K562 (cell line): ENCODE results near the gene PLEKHA7. TPM values are rescaled to one million over a fixed set of nuclear protein-coding genes. Genes with fewer than 3 reads are reported as not detected.

Experiments used
- ATAC-seq: fragments of 200-7000 bp; cut with Tn5 transposase; 3 replicates; pipeline ENCODE4 v1.9.1; 2020; ENCODE audit warnings: moderate library complexity
- BruUV-seq: library from RNA; stranded (reverse); fragments of 400-500 nt; replicated peaks from 2 replicates; lab custom pipeline; 2021; lab: Mats Ljungman, UMichigan
- CTCF ChIA-PET: fragments of 300-600 bp; formaldehyde crosslinking; extraction: SDS; loops from one replicate; lab custom pipeline; 2021; ENCODE audit warnings: low intra/inter-chr PET ratio; lab: Yijun Ruan, JAX
- POLR2A ChIA-PET: fragments of 300-600, 350-650 bp; sonication (Branson Sonifier 250); formaldehyde crosslinking; extraction: SDS; loops from one replicate; lab custom pipeline; 2021; ENCODE audit warnings: antibody characterized with exemption, inconsistent platforms; lab: Yijun Ruan, JAX
- DNase-seq, 4 experiments: peaks; one replicate each; pipeline versions ENCODE4 v3.0.0 to v3.0.0-alpha.2; 2011 to 2018; ENCODE audit warnings: low spot score in 3 of 4, mixed read lengths in 3 of 4; ENCODE audit errors: extremely low read depth in 1 of 4
- FAIRE-seq: peaks from 2 replicates; lab custom pipeline; 2011; peaks lifted over from hg19 to GRCh38; lab: Jason Lieb, UNC
- H2AFZ ChIP-seq: 2 replicates; pipeline ENCODE4 v1.6.0; 2011; ENCODE audit warnings: low read depth, low read length, control low read depth, inconsistent platforms
- H3K27ac ChIP-seq: fragments of 200-600 bp; 3 replicates; pipeline ENCODE4 v1.8.0; 2011; ENCODE audit warnings: low read depth, mild to moderate bottlenecking, control low read depth, inconsistent platforms, low read length, moderate library complexity, mixed read lengths; ENCODE audit errors: extremely low read depth
- H3K27me3 ChIP-seq, 2 experiments: fragments of 300-600 bp in 1 of 2; 2 replicates in 1 of 2; 3 replicates in 1 of 2; pipeline versions ENCODE4 v1.6.0 to v1.8.0; 2011; ENCODE audit warnings: inconsistent platforms in 2 of 2, low read length in 2 of 2, mild to moderate bottlenecking in 1 of 2, mixed read lengths in 1 of 2, moderate library complexity in 1 of 2; ENCODE audit not compliant: control insufficient read depth in 2 of 2, insufficient read depth in 2 of 2
- H3K36me3 ChIP-seq: fragments of 300-600 bp; 3 replicates; pipeline ENCODE4 v1.8.0; 2011; ENCODE audit warnings: mild to moderate bottlenecking, low read length, inconsistent platforms; ENCODE audit not compliant: control insufficient read depth, insufficient read depth
- H3K4me1 ChIP-seq, 2 experiments: fragments of 200-600 bp in 1 of 2; replicated peaks in 1 of 2; 2 replicates in 1 of 2; 3 replicates in 1 of 2; pipeline versions ENCODE4 v1.5.1 to v1.8.0; 2011; ENCODE audit warnings: inconsistent platforms in 2 of 2, low read length in 2 of 2, mild to moderate bottlenecking in 1 of 2, mixed read lengths in 1 of 2, moderate library complexity in 1 of 2; ENCODE audit not compliant: control insufficient read depth in 2 of 2, insufficient read depth in 2 of 2
- H3K4me2 ChIP-seq: 2 replicates; pipeline ENCODE4 v1.6.1; 2011; ENCODE audit warnings: low read length, control low read depth, inconsistent platforms, mixed read lengths; ENCODE audit not compliant: insufficient read depth
- H3K4me3 ChIP-seq: fragments of 200-600 bp; sonication (generic), shearing (Covaris generic); 2 replicates; pipeline ENCODE4 v1.5.1; 2016; ENCODE audit warnings: control low read depth, inconsistent platforms
- H3K79me2 ChIP-seq: fragments of 200-600 bp; 3 replicates; pipeline ENCODE4 v1.8.0; 2011; ENCODE audit warnings: low read length, inconsistent platforms; ENCODE audit not compliant: control insufficient read depth, insufficient read depth
- H3K9ac ChIP-seq, 2 experiments: 2 replicates each; pipeline versions ENCODE4 v1.6.0 to v1.6.1; 2011; ENCODE audit warnings: low read depth in 2 of 2, low read length in 2 of 2, control low read depth in 1 of 2, inconsistent platforms in 1 of 2, mild to moderate bottlenecking in 1 of 2, mixed read lengths in 1 of 2; ENCODE audit not compliant: insufficient read depth in 1 of 2
- H3K9me1 ChIP-seq: one replicate; pipeline ENCODE4 v1.6.0; 2011; ENCODE audit warnings: inconsistent platforms, mild to moderate bottlenecking, low read length, moderate library complexity; ENCODE audit not compliant: control insufficient read depth, insufficient read depth
- H3K9me3 ChIP-seq: replicated peaks from 2 replicates; pipeline ENCODE4 v1.5.1; 2011; ENCODE audit warnings: low read depth, low read length, inconsistent platforms; ENCODE audit not compliant: control insufficient read depth, insufficient read depth
- H4K20me1 ChIP-seq: replicated peaks from 2 replicates; pipeline ENCODE4 v1.6.1; 2011; ENCODE audit warnings: low read length, inconsistent platforms, mixed read lengths; ENCODE audit not compliant: control insufficient read depth, insufficient read depth
- GATAD2A ChIP-seq: fragments of 450-650 bp; IDR thresholded peaks from 2 replicates; pipeline ENCODE4 v1.6.1; 2017
- KLF6 ChIP-seq: fragments of 250-450 bp; sonication (Bioruptor Pico); IDR thresholded peaks from 2 replicates; pipeline ENCODE4 v1.4.0; 2020; ENCODE audit warnings: mild to moderate bottlenecking, moderate library complexity, borderline replicate concordance
- NCOA1 ChIP-seq: fragments of 450-650 bp; IDR thresholded peaks from 2 replicates; pipeline ENCODE4 v1.6.1; 2016; ENCODE audit warnings: low read depth
- NR3C1 ChIP-seq: sonication (generic); formaldehyde crosslinking; IDR thresholded peaks from 2 replicates; pipeline ENCODE4 v1.8.1; 2022; ENCODE audit warnings: missing genetic modification reagents
- PPARD ChIP-seq: fragments of 250-450 bp; sonication (Bioruptor Pico); IDR thresholded peaks from 2 replicates; pipeline ENCODE4 v1.8.0; 2022; ENCODE audit warnings: inconsistent platforms, mild to moderate bottlenecking, moderate library complexity
- RNF2 ChIP-seq: sonication (generic); IDR thresholded peaks from 2 replicates; pipeline ENCODE4 v1.6.1; 2016
- WGBS: fragments of 100-300 bp; shearing (Covaris generic); methylation state at CpG from one replicate; pipeline ENCODE4 v1.1.6; 2016; ENCODE audit warnings: low coverage, mixed read lengths; ENCODE audit not compliant: insufficient coverage; ENCODE audit errors: missing lambda C conversion rate; 5-methylcytosine and 5-hydroxymethylcytosine counted together
- in situ Hi-C: fragments of 300-500 bp; cut with MboI; formaldehyde crosslinking; loops from 4 replicates; pipeline ENCODE4 v1.15.0; 2018; ENCODE audit warnings: inconsistent platforms, mixed read lengths
- intact Hi-C: fragments of 100-400 bp; cut with micrococcal nuclease; formaldehyde crosslinking; loops from 2 replicates; pipeline ENCODE4 v1.14.2; 2022
- polyA plus RNA-seq, 8 experiments: library from polyadenylated mRNA; depleted of rRNA in 4 of 8; stranded (reverse) in 5 of 8; unstranded in 3 of 8; fragments of >200 nt; fragmentation: Nextera tagmentation in 2 of 8; fragmentation: Illumina TruSeq in 1 of 8; extraction: Ambion mirVana in 2 of 8; extraction: Trizol in 1 of 8; gene quantifications; 2 replicates each; pipeline versions ENCODE4 v1.2.1 to v1.2.3, GENCODE V29; 2011 to 2014; ENCODE audit warnings: inconsistent platforms in 1 of 8, missing spikeins in 1 of 8
- total RNA-seq, 7 experiments: library from RNA; depleted of rRNA in 6 of 7; stranded (reverse); fragments of >200 nt in 6 of 7; fragmentation: Illumina TruSeq in 2 of 7; extraction: Trizol in 2 of 7; gene quantifications; 2 replicates each; pipeline versions ENCODE4 v1.2.1 to v1.2.3, GENCODE V29; 2011 to 2021; ENCODE audit warnings: low replicate concordance in 1 of 7

Gene PLEKHA7
- total and polyA plus RNA-seq, 9 of the 15 experiments (the other 6 are each of a cell fraction or from before 2014, with no cell fraction given) = 0.06 to 0.77 (median 0.20) TPM; not detected in 1

GRCh38 chr11:16774936-16775613, 239.1 kb downstream of the PLEKHA7 start:
- ATAC-seq (no peak), DNase-seq (no peak), FAIRE-seq (no peak)
- Histone ChIP-seq H3K27ac (no peak overlapping the region), H3K79me2 (no peaks in the 10 kb centered on the region), H4K20me1 (no peaks in the 10 kb centered on the region; the same call in 1 of the 2 replicates), H3K4me2 (no peak overlapping the region), H2AFZ (no peak overlapping the region), H3K4me3 (no peak overlapping the region), H3K9ac (no peak overlapping the region), H3K9me1 (no peaks in the 10 kb centered on the region), H3K27me3 (peaks cover 28 to 51% of the 10 kb centered on the region in 2 experiments), H3K4me1 (peaks cover 9 to 11% of the 10 kb centered on the region in 2 experiments; a peak in 3 of 5 replicates), H3K36me3 (no peaks in the 10 kb centered on the region), H3K9me3 (no peaks in the 10 kb centered on the region)
- ChIA-PET POLR2A (no interaction called here), CTCF (no interaction called here)
- intact Hi-C loops = loop anchor here (10.0 kb wide), 1 partner anchor 150 kb away; no protein-coding TSS in a partner anchor
- TF ChIP-seq PPARD (CRISPR knock-in tag) (no peak), RNF2 (no peak), GATAD2A (no peak), NR3C1 (no peak), NCOA1 (no peak), KLF6 (CRISPR knock-in tag) (no peak)
- WGBS = 8% methylated on average over 11 of the region's 11 CpGs
- no TSS peak for BruUV-seq
- in situ Hi-C loops = no loop called here
